ENCODE data around the gene MYH11.
"Not testable (repeated sequence)": the region's sequence is repeated elsewhere in the genome, so short reads cannot be mapped to it uniquely, and the experiment has no call there.

MYH11 gene

DNA sequence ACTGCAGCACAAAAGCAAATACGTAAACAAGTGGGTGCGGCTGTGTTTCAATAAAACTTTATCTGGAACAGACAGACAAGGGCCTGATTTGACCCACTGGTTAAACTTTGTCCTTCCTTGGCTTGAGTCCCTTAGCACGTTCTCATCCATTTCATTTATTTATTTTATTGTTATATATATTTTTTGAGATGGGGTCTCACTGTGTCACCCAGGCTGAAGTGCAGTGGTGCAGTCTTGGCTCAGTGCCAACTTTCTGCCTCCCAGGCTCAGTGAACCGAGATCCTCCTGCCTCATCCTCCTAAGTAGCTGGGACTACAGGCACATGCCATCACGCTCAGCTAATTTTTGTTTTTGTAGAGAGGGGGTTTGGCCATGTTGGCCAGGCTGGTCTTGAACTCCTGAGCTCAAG is 64.3 kb downstream of the MYH11 start:
- no peak for TF ChIP-seq YY1 (IDR thresholded peaks at IDR 0.05; ENCODE audit: insufficient read depth, insufficient read length)
- no peak for TF ChIP-seq ZNF274 (IDR thresholded peaks at IDR 0.05; ENCODE audit: low read depth, low read length)
- TF ChIP-seq SUZ12 (IDR thresholded peaks at IDR 0.05; ENCODE audit: extremely low read depth, insufficient read depth, insufficient read length), result no peak
- Histone ChIP-seq H3K4me3 (ENCODE audit: insufficient read length, low read depth) (no peak overlapping the region), H3K4me1 (ENCODE audit: insufficient read depth, insufficient read length) (peaks cover 2% of the 10 kb centered on the region), H3K9ac (ENCODE audit: insufficient read length, low read depth) (no peak overlapping the region), H3K36me3 (ENCODE audit: insufficient read depth, insufficient read length, low read length) (no peaks in the 10 kb centered on the region), H3K27me3 (ENCODE audit: insufficient read depth, insufficient read length) (no peaks in the 10 kb centered on the region), H3K9me3 (ENCODE audit: insufficient read depth, low read length) (peaks cover 14% of the 10 kb centered on the region)
- DNase-seq (ENCODE audit: low read depth, low spot score), result no peak

GRCh38 chr16:15790458-15790857 is 66.4 kb downstream of the MYH11 start:
- peaks cover 2% of the 10 kb centered on the region for H3K4me1 ChIP-seq (ENCODE audit: insufficient read depth, insufficient read length)
- DNase-seq (ENCODE audit: low read depth, low spot score), result no peak
- no peak for TF ChIP-seq SUZ12 (IDR thresholded peaks at IDR 0.05; ENCODE audit: extremely low read depth, insufficient read depth, insufficient read length)

DNA sequence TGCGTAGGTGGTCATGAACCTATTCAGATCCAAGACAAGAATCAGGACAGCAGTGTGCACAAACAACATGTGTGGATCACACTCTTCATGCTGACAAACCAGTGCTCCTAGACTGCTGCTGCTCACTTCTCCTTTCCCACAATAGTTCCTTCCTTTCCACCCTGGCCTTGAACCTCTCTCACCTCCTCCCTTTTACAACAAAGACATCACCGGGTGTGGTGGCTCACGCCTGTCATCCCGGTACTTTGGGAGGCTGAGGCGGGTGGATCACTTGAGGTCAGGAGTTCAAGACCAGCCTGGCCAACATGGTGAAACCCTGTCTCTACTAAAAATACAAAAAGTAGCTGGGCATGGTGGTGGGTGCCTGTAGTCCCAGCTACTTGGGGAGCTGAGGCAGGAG is 67.0 kb downstream of the MYH11 start:
- not testable (repeated sequence) for H3K27me3 ChIP-seq (ENCODE audit: insufficient read depth, insufficient read length); H3K9me3 ChIP-seq (ENCODE audit: insufficient read depth, low read length); H3K4me1 ChIP-seq (ENCODE audit: insufficient read depth, insufficient read length); H3K9ac ChIP-seq (ENCODE audit: insufficient read length, low read depth); DNase-seq (ENCODE audit: low read depth, low spot score); H3K4me3 ChIP-seq (ENCODE audit: insufficient read length, low read depth); H3K36me3 ChIP-seq (ENCODE audit: insufficient read depth, insufficient read length, low read length)

More at GRCh38 chr16:15790458-15790857, 66.4 kb downstream of the MYH11 start:
- H3K4me3 ChIP-seq (ENCODE audit: insufficient read length, low read depth), result no peak overlapping the region
- H3K36me3 ChIP-seq (ENCODE audit: insufficient read depth, insufficient read length, low read length), result no peaks in the 10 kb centered on the region
- H3K9me3 ChIP-seq (ENCODE audit: insufficient read depth, low read length), result no peaks in the 10 kb centered on the region
- no peaks in the 10 kb centered on the region for H3K27me3 ChIP-seq (ENCODE audit: insufficient read depth, insufficient read length)
- H3K9ac ChIP-seq (ENCODE audit: insufficient read length, low read depth), result no peak overlapping the region

DNA sequence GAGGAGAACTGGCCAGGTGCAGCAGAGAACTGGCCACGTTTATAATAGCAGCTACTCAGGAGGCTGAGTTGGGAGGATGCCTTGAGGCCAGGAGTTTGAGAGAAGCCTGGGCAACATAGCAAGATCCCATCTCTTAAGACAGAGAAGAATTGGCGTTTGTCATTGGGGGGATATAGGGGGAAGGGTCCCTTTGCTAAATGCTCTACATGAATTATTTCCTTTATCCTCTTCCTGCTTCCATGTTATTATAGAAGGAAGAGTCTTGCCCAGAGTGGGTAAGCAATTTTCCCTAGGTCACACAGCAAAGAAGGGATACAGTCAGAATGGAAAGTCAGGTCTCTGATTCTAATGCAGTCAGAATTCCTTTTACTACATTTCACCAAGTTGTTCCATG is 68.0 kb downstream of the MYH11 start:
- no peaks in the 10 kb centered on the region for H3K27me3 ChIP-seq (ENCODE audit: insufficient read depth, insufficient read length)
- TF ChIP-seq ZNF274 (IDR thresholded peaks at IDR 0.05; ENCODE audit: low read depth, low read length) (no peak), YY1 (IDR thresholded peaks at IDR 0.05; ENCODE audit: insufficient read depth, insufficient read length) (no peak), SUZ12 (IDR thresholded peaks at IDR 0.05; ENCODE audit: extremely low read depth, insufficient read depth, insufficient read length) (no peak)
- no peak overlapping the region for H3K9ac ChIP-seq (ENCODE audit: insufficient read length, low read depth)
- H3K4me1 ChIP-seq (ENCODE audit: insufficient read depth, insufficient read length), result peaks cover 2% of the 10 kb centered on the region
- H3K4me3 ChIP-seq (ENCODE audit: insufficient read length, low read depth), result no peak overlapping the region
- no peak for DNase-seq (ENCODE audit: low read depth, low spot score)
- H3K9me3 ChIP-seq (ENCODE audit: insufficient read depth, low read length), result no peaks in the 10 kb centered on the region
- no peaks in the 10 kb centered on the region for H3K36me3 ChIP-seq (ENCODE audit: insufficient read depth, insufficient read length, low read length)

DNA sequence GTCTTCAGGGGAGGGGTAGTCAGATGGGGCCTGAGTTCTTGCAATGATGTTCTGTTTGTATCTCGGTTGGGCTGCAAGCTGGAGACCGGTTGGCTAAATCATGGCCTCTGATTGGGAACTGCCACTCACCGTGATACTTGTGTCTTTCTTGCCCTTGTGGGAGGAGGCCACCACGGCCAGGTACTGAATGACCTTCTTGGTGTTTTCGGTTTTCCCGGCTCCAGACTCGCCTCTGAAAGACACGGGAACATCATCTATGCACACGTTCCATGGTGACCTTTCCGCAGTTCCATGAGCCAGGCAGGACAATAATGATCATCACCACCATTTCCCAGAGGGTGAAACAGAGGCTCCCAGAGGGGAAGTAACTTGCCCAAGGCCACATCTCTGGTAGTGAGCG is 70.3 kb downstream of the MYH11 start:
- H3K4me1 ChIP-seq (ENCODE audit: insufficient read depth, insufficient read length), result peaks cover 2% of the 10 kb centered on the region
- no peak for DNase-seq (ENCODE audit: low read depth, low spot score)
- no peak overlapping the region for H3K4me3 ChIP-seq (ENCODE audit: insufficient read length, low read depth)
- H3K36me3 ChIP-seq (ENCODE audit: insufficient read depth, insufficient read length, low read length), result no peaks in the 10 kb centered on the region
- no peak overlapping the region for H3K9ac ChIP-seq (ENCODE audit: insufficient read length, low read depth)
- no peaks in the 10 kb centered on the region for H3K9me3 ChIP-seq (ENCODE audit: insufficient read depth, low read length)
- H3K27me3 ChIP-seq (ENCODE audit: insufficient read depth, insufficient read length), result no peaks in the 10 kb centered on the region
- TF ChIP-seq ZNF274 (IDR thresholded peaks at IDR 0.05; ENCODE audit: low read depth, low read length), result no peak
- no peak for TF ChIP-seq SUZ12 (IDR thresholded peaks at IDR 0.05; ENCODE audit: extremely low read depth, insufficient read depth, insufficient read length)
- no peak for TF ChIP-seq YY1 (IDR thresholded peaks at IDR 0.05; ENCODE audit: insufficient read depth, insufficient read length)

DNA sequence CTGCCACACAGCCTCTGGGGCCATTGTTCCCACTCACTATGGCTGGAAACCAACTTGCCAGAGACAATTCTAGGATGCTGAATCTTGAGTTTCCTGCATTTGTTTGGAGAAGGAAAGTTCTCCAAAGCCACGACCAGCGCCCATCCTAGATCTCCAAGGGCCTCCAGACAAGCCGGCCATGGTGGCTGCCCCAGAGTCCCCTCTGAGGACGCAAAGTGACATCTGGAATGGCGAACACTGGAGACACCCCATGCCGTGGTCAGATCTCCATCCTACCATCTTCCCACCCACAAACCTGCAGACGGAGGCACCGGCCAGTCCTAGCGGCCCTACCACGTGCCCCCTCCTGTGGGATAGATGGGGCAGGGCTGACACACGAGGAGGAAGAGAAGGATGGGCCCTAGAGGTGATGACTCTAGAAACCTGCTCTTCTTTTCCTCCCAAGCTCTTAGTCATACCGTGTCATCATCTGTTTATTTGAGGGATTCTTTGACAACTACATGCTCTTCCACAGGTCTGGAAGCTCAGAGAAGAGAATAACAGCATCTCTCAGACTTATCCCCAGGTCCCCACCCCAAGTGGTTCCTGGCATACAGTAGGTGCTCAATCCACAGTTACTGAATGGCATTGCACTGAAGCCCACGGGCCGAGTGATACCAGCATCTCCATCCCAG is 71.3 kb downstream of the MYH11 start:
- Histone ChIP-seq H3K9ac (ENCODE audit: insufficient read length, low read depth) (no peak overlapping the region), H3K27me3 (ENCODE audit: insufficient read depth, insufficient read length) (no peaks in the 10 kb centered on the region), H3K9me3 (ENCODE audit: insufficient read depth, low read length) (no peaks in the 10 kb centered on the region), H3K36me3 (ENCODE audit: insufficient read depth, insufficient read length, low read length) (no peaks in the 10 kb centered on the region), H3K4me1 (ENCODE audit: insufficient read depth, insufficient read length) (peaks cover 2% of the 10 kb centered on the region), H3K4me3 (ENCODE audit: insufficient read length, low read depth) (no peak overlapping the region)
- TF ChIP-seq YY1 (IDR thresholded peaks at IDR 0.05; ENCODE audit: insufficient read depth, insufficient read length) (no peak), ZNF274 (IDR thresholded peaks at IDR 0.05; ENCODE audit: low read depth, low read length) (no peak), SUZ12 (IDR thresholded peaks at IDR 0.05; ENCODE audit: extremely low read depth, insufficient read depth, insufficient read length) (no peak)
- no peak for DNase-seq (ENCODE audit: low read depth, low spot score)

DNA sequence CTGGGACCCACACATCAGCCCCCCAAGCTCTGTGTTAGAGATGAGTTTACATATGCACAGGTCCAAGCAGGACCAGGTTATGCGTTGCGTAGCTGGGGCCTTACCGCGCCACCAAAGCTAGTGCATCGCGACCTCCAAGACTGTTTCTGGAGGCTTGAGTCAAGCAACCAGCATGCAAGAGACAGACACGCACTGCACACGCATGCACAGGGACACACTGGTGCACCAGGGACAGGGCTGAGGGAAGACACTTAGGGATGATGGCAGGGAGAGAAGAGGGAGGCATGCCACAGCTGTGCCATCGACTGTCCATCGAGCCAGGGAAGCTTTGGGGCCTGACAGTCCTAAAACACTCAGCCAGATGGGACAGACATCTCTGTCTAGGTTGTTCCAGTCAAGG is 72.8 kb downstream of the MYH11 start:
- H3K36me3 ChIP-seq (ENCODE audit: insufficient read depth, insufficient read length, low read length), result no peaks in the 10 kb centered on the region
- H3K27me3 ChIP-seq (ENCODE audit: insufficient read depth, insufficient read length), result no peaks in the 10 kb centered on the region
- H3K4me3 ChIP-seq (ENCODE audit: insufficient read length, low read depth), result no peak overlapping the region
- no peak for DNase-seq (ENCODE audit: low read depth, low spot score)
- H3K9ac ChIP-seq (ENCODE audit: insufficient read length, low read depth), result no peak overlapping the region
- H3K4me1 ChIP-seq (ENCODE audit: insufficient read depth, insufficient read length), result no peaks in the 10 kb centered on the region
- H3K9me3 ChIP-seq (ENCODE audit: insufficient read depth, low read length), result no peaks in the 10 kb centered on the region
- TF ChIP-seq SUZ12 (IDR thresholded peaks at IDR 0.05; ENCODE audit: extremely low read depth, insufficient read depth, insufficient read length) (no peak), ZNF274 (IDR thresholded peaks at IDR 0.05; ENCODE audit: low read depth, low read length) (no peak), YY1 (IDR thresholded peaks at IDR 0.05; ENCODE audit: insufficient read depth, insufficient read length) (no peak)
